Measurements from ENCODE around the gene NAA50.

The NAA50 gene

GRCh38 chr3:113677737-113678136, 68.3 kb downstream of the NAA50 start:
- Histone ChIP-seq H3K9me3 (ENCODE audit: low read length) (no peaks in the 10 kb centered on the region), H3K27me3 (ENCODE audit: insufficient read depth, low read length) (no peaks in the 10 kb centered on the region), H3K79me2 (ENCODE audit: insufficient read depth, low read length) (no peaks in the 10 kb centered on the region), H4K20me1 (ENCODE audit: insufficient read depth, low read length) (no peaks in the 10 kb centered on the region), H3K9me2 (ENCODE audit: low read depth, low read length) (no peaks in the 10 kb centered on the region), H3K36me3 (ENCODE audit: insufficient read depth, low read length) (peaks cover 3% of the 10 kb centered on the region; the same call in 1 of the 2 replicates), H3K4me2 (ENCODE audit: low read length) (no peak overlapping the region), H3K4me3 (ENCODE audit: low read depth, low read length, poor library complexity, severe bottlenecking) (no peak overlapping the region), H3K27ac (ENCODE audit: low read depth, low read length, poor library complexity, severe bottlenecking) (no peak overlapping the region), H2AFZ (ENCODE audit: low read length) (no peak overlapping the region), H3K4me1 (ENCODE audit: insufficient read depth, low read length, severe bottlenecking) (peaks cover 8% of the 10 kb centered on the region), H3K9ac (ENCODE audit: low read length) (no peak overlapping the region), H3F3A (ENCODE audit: insufficient read depth, low read length) (no peaks in the 10 kb centered on the region)
- no peak for TF ChIP-seq CTCF (IDR thresholded peaks at IDR 0.05; ENCODE audit: low read length)
- TF ChIP-seq EZH2 (IDR thresholded peaks at IDR 0.05; ENCODE audit: borderline replicate concordance, low read length), result no peak

GRCh38 chr3:113676261-113676660, 69.8 kb downstream of the NAA50 start:
- Histone ChIP-seq H3K9me3 (ENCODE audit: low read length) (no peaks in the 10 kb centered on the region), H3K4me2 (ENCODE audit: low read length) (no peak overlapping the region), H3K9ac (ENCODE audit: low read length) (no peak overlapping the region), H3K79me2 (ENCODE audit: insufficient read depth, low read length) (no peaks in the 10 kb centered on the region), H4K20me1 (ENCODE audit: insufficient read depth, low read length) (no peaks in the 10 kb centered on the region), H2AFZ (ENCODE audit: low read length) (no peak overlapping the region), H3K27me3 (ENCODE audit: insufficient read depth, low read length) (no peaks in the 10 kb centered on the region), H3F3A (ENCODE audit: insufficient read depth, low read length) (no peaks in the 10 kb centered on the region), H3K27ac (ENCODE audit: low read depth, low read length, poor library complexity, severe bottlenecking) (no peak overlapping the region), H3K4me3 (ENCODE audit: low read depth, low read length, poor library complexity, severe bottlenecking) (no peak overlapping the region), H3K36me3 (ENCODE audit: insufficient read depth, low read length) (peaks cover 3% of the 10 kb centered on the region; the same call in 1 of the 2 replicates), H3K4me1 (ENCODE audit: insufficient read depth, low read length, severe bottlenecking) (peaks cover 8% of the 10 kb centered on the region), H3K9me2 (ENCODE audit: low read depth, low read length) (no peaks in the 10 kb centered on the region)
- no peak for TF ChIP-seq EZH2 (IDR thresholded peaks at IDR 0.05; ENCODE audit: borderline replicate concordance, low read length)
- TF ChIP-seq CTCF (IDR thresholded peaks at IDR 0.05; ENCODE audit: low read length), result no peak

DNA sequence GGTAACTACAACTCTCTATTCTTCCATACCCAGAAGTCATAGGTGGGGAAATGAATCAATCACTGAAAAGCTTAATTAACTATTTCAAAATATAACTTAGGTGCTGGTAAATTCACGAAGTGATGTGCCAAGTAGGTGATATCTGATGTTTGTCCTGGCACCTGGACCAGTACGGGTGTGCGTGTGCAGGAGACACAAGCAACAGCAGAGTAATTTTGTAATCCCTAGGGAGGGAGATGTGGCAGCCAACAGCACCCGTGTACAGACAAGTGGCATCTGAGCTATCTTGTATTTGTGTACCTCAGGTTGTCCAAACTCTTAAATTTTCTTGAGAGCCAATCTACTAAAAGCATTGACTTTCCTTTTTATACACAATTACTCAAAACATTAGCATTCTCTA, 72.5 kb downstream of the NAA50 start:
- Histone ChIP-seq H3K9ac (ENCODE audit: low read length) (no peak overlapping the region), H3F3A (ENCODE audit: insufficient read depth, low read length) (no peaks in the 10 kb centered on the region), H3K9me3 (ENCODE audit: low read length) (no peaks in the 10 kb centered on the region), H3K4me1 (ENCODE audit: insufficient read depth, low read length, severe bottlenecking) (peaks cover 10% of the 10 kb centered on the region), H3K4me3 (ENCODE audit: low read depth, low read length, poor library complexity, severe bottlenecking) (no peak overlapping the region), H3K27ac (ENCODE audit: low read depth, low read length, poor library complexity, severe bottlenecking) (no peak overlapping the region), H3K27me3 (ENCODE audit: insufficient read depth, low read length) (no peaks in the 10 kb centered on the region), H3K79me2 (ENCODE audit: insufficient read depth, low read length) (no peaks in the 10 kb centered on the region), H4K20me1 (ENCODE audit: insufficient read depth, low read length) (no peaks in the 10 kb centered on the region), H3K4me2 (ENCODE audit: low read length) (no peak overlapping the region), H3K36me3 (ENCODE audit: insufficient read depth, low read length) (peaks cover 3% of the 10 kb centered on the region; the same call in 1 of the 2 replicates), H2AFZ (ENCODE audit: low read length) (no peak overlapping the region), H3K9me2 (ENCODE audit: low read depth, low read length) (no peaks in the 10 kb centered on the region)
- TF ChIP-seq CTCF (IDR thresholded peaks at IDR 0.05; ENCODE audit: low read length) (no peak), EZH2 (IDR thresholded peaks at IDR 0.05; ENCODE audit: borderline replicate concordance, low read length) (no peak)
